Measurements from ENCODE around the gene RTL10. TPM values are rescaled to one million over a fixed set of nuclear protein-coding genes. Genes with fewer than 3 reads are reported as not detected.

RTL10 gene
- polyA plus RNA-seq, 1 of the 3 experiments (the other 2 are of a cell fraction): 7.8 TPM

DNA sequence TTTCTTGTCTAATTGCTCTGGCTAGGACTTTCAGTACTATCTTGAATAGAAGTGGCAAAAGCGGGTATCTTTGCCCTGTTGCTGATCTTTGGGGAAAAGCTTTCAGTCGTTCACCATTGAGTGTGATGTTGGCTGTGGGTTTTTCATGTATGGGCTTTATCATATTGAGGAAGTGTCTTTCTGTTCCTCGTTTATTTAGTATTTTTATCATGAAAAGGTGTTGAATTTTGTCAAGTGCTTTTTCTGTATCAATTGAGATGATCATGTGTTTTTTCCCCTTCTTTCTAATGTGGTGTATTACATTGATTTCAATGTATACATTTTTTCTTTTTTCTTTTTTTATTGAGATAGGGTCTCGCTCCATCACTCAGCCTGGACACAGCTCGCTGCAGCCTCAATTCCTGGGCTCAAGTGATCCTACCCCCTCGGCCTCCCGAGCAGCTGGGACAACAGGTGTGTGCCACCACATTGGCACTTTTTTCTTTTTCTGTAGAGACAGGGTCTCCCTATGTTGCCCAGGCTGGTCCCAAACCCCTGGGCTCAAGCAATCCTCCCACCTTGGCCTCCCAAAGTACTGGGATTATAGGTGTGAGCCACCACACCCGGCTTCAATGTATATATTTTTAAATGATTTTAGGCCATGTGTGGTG is 5.3 kb upstream of the RTL10 start:
- TF ChIP-seq SMC3 (IDR thresholded peaks at IDR 0.05; ENCODE audit: low read depth, low read length) (no peak), RCOR1 (IDR thresholded peaks at IDR 0.05; ENCODE audit: low read length) (no peak), FOXM1 (IDR thresholded peaks at IDR 0.05; ENCODE audit: low read depth) (no peak), MEF2A (IDR thresholded peaks at IDR 0.05; ENCODE audit: borderline replicate concordance, low read depth) (no peak), TAF1 (IDR thresholded peaks at IDR 0.05; ENCODE audit: borderline replicate concordance, low read depth, low read length) (no peak), RAD21 (IDR thresholded peaks at IDR 0.05; ENCODE audit: low read length) (no peak), YY1 (IDR thresholded peaks at IDR 0.05; ENCODE audit: low read depth) (no peak), ZBTB33 (IDR thresholded peaks at IDR 0.05; ENCODE audit: borderline replicate concordance, low read depth) (no peak)
- TF ChIP-seq, protein P1, sequence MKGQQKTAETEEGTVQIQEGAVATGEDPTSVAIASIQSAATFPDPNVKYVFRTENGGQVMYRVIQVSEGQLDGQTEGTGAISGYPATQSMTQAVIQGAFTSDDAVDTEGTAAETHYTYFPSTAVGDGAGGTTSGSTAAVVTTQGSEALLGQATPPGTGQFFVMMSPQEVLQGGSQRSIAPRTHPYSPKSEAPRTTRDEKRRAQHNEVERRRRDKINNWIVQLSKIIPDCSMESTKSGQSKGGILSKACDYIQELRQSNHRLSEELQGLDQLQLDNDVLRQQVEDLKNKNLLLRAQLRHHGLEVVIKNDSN (IDR thresholded peaks at IDR 0.05; ENCODE audit: borderline replicate concordance, low read depth): no peak
- H3K4me3 ChIP-seq (ENCODE audit: low read depth in 2 of 2, low read length in 1 of 2): no peak overlapping the region
- H3K27ac ChIP-seq (ENCODE audit: low read depth in 2 of 2, low read length in 1 of 2): no peak overlapping the region

DNA sequence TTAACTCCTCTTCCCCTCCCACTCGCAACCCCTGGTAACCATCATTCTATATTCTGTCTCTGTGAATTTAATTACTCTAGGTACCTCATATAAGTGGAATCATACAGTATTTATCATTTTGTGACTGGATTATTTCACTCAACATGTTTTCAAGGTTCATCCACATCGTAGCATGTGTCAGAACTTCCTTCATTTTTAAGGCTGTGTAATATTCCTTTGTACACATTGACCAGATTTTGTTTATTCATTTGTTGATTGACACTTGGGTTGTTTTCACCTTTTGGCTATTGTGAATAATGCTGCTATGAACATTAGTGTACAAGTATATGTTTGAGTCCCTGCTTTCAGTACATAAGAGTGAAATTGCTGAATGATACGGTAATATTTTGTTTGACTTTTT is 2.7 kb upstream of the RTL10 start:
- CTCF ChIA-PET: no interaction called here
- Histone ChIP-seq H3K27me3 (ENCODE audit: insufficient read depth) (no peaks in the 10 kb centered on the region), H3K4me1 (ENCODE audit: control insufficient read depth in 1 of 2, insufficient read depth in 2 of 2, low read depth in 1 of 2, low read length in 1 of 2) (peaks cover 9 to 24% of the 10 kb centered on the region in 2 experiments; a peak in 3 of 4 replicates), H3K9ac (no peak overlapping the region), H3K79me2 (ENCODE audit: insufficient read depth) (peaks cover 45% of the 10 kb centered on the region), H3K9me2 (no peaks in the 10 kb centered on the region), H3K9me3 (no peaks in the 10 kb centered on the region), H3K36me3 (replicated peaks in 1 of 2; ENCODE audit: control insufficient read depth in 1 of 2, insufficient read depth in 2 of 2, low read length in 1 of 2) (peaks cover 0 to 7% of the 10 kb centered on the region in 2 experiments), H4K20me1 (ENCODE audit: insufficient read depth) (peaks cover 13% of the 10 kb centered on the region; the same call in 1 of the 2 replicates), H3F3A (replicated peaks; ENCODE audit: insufficient read depth) (peaks cover 8% of the 10 kb centered on the region), H3K4me3 (ENCODE audit: low read depth in 2 of 2, low read length in 1 of 2) (no peak overlapping the region), H2AFZ (ENCODE audit: low read depth) (no peak overlapping the region), H3K27ac (ENCODE audit: low read depth in 2 of 2, low read length in 1 of 2) (no peak overlapping the region), H3K4me2 (no peak overlapping the region)
- WGBS (ENCODE audit: low lambda C conversion rate): 96% methylated on average over 3 of the region's 3 CpGs
- POLR2A ChIA-PET: no interaction called here
- DNase-seq: no peak
- TF ChIP-seq RXRA (IDR thresholded peaks at IDR 0.05; ENCODE audit: borderline replicate concordance, low read depth) (no peak), GATA2 (CRISPR knock-in tag; IDR thresholded peaks at IDR 0.05) (no peak), RCOR1 (IDR thresholded peaks at IDR 0.05; ENCODE audit: low read length) (no peak), SIN3A (IDR thresholded peaks at IDR 0.05; ENCODE audit: borderline replicate concordance, low read depth, low read length) (no peak), CTCF (IDR thresholded peaks at IDR 0.05) (no peak), YY1 (IDR thresholded peaks at IDR 0.05; ENCODE audit: low read depth) (no peak), REST (IDR thresholded peaks at IDR 0.05; ENCODE audit: low read depth, low read length) (no peak), POLR2AphosphoS5 (IDR thresholded peaks at IDR 0.05; ENCODE audit: low read depth, low read length) (no peak)
- TF ChIP-seq, protein P2, sequence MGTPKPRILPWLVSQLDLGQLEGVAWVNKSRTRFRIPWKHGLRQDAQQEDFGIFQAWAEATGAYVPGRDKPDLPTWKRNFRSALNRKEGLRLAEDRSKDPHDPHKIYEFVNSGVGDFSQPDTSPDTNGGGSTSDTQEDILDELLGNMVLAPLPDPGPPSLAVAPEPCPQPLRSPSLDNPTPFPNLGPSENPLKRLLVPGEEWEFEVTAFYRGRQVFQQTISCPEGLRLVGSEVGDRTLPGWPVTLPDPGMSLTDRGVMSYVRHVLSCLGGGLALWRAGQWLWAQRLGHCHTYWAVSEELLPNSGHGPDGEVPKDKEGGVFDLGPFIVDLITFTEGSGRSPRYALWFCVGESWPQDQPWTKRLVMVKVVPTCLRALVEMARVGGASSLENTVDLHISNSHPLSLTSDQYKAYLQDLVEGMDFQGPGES (IDR thresholded peaks at IDR 0.05; ENCODE audit: low read depth, low read length): no peak

More for the DNA sequence above, 5.3 kb upstream of the RTL10 start:
- POLR2A ChIA-PET: no interaction called here
- Histone ChIP-seq H3K27me3 (ENCODE audit: insufficient read depth) (no peaks in the 10 kb centered on the region), H3K9ac (no peak overlapping the region), H3K4me2 (no peak overlapping the region), H3K79me2 (ENCODE audit: insufficient read depth) (peaks cover 23% of the 10 kb centered on the region), H3K9me2 (no peaks in the 10 kb centered on the region), H3K9me3 (no peaks in the 10 kb centered on the region), H2AFZ (ENCODE audit: low read depth) (no peak overlapping the region), H3K4me1 (ENCODE audit: control insufficient read depth in 1 of 2, insufficient read depth in 2 of 2, low read depth in 1 of 2, low read length in 1 of 2) (peaks cover 9 to 11% of the 10 kb centered on the region in 2 experiments; a peak in 2 of 4 replicates), H3K36me3 (replicated peaks in 1 of 2; ENCODE audit: control insufficient read depth in 1 of 2, insufficient read depth in 2 of 2, low read length in 1 of 2) (peaks cover 0 to 4% of the 10 kb centered on the region in 2 experiments), H3F3A (replicated peaks; ENCODE audit: insufficient read depth) (peaks cover 8% of the 10 kb centered on the region), H4K20me1 (ENCODE audit: insufficient read depth) (no peaks in the 10 kb centered on the region)
- WGBS (ENCODE audit: low lambda C conversion rate): 95% methylated on average over 8 of the region's 8 CpGs
- CTCF ChIA-PET: interaction anchor here (0.6 to 0.9 kb wide), 2 partner anchors 60 to 129 kb away, joined by 3 to 4 read pairs; no protein-coding TSS in a partner anchor
- DNase-seq: no peak
